AG10803 (cell line): ENCODE data around the gene TEP1.

ENCODE experiments used
- DNase-seq: peaks from one replicate; pipeline ENCODE4 v3.0.0; 2010; ENCODE audit warnings: low read depth
- H3K4me3 ChIP-seq: 2 replicates; pipeline ENCODE4 v1.5.1; 2011; ENCODE audit warnings: mild to moderate bottlenecking, low read length, control low read depth
- TF ChIP-seq, protein P1 (sequence below): conservative IDR thresholded peaks from 2 replicates; pipeline ENCODE4 v1.5.1; 2011; ENCODE audit warnings: mild to moderate bottlenecking, low read length, control low read depth, inconsistent platforms

The TEP1 gene

GRCh38 chr14:20428802-20429201 lies 15.5 kb upstream of the TEP1 start:
- TF ChIP-seq, protein P1, sequence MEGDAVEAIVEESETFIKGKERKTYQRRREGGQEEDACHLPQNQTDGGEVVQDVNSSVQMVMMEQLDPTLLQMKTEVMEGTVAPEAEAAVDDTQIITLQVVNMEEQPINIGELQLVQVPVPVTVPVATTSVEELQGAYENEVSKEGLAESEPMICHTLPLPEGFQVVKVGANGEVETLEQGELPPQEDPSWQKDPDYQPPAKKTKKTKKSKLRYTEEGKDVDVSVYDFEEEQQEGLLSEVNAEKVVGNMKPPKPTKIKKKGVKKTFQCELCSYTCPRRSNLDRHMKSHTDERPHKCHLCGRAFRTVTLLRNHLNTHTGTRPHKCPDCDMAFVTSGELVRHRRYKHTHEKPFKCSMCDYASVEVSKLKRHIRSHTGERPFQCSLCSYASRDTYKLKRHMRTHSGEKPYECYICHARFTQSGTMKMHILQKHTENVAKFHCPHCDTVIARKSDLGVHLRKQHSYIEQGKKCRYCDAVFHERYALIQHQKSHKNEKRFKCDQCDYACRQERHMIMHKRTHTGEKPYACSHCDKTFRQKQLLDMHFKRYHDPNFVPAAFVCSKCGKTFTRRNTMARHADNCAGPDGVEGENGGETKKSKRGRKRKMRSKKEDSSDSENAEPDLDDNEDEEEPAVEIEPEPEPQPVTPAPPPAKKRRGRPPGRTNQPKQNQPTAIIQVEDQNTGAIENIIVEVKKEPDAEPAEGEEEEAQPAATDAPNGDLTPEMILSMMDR: no peak
- no peak overlapping the region for H3K4me3 ChIP-seq

GRCh38 chr14:20428010-20428365 lies 14.7 kb upstream of the TEP1 start:
- TF ChIP-seq, protein P1: no peak
- DNase-seq: no peak
- H3K4me3 ChIP-seq: no peak overlapping the region

More at GRCh38 chr14:20428802-20429201, 15.5 kb upstream of the TEP1 start:
- DNase-seq: no peak

DNA sequence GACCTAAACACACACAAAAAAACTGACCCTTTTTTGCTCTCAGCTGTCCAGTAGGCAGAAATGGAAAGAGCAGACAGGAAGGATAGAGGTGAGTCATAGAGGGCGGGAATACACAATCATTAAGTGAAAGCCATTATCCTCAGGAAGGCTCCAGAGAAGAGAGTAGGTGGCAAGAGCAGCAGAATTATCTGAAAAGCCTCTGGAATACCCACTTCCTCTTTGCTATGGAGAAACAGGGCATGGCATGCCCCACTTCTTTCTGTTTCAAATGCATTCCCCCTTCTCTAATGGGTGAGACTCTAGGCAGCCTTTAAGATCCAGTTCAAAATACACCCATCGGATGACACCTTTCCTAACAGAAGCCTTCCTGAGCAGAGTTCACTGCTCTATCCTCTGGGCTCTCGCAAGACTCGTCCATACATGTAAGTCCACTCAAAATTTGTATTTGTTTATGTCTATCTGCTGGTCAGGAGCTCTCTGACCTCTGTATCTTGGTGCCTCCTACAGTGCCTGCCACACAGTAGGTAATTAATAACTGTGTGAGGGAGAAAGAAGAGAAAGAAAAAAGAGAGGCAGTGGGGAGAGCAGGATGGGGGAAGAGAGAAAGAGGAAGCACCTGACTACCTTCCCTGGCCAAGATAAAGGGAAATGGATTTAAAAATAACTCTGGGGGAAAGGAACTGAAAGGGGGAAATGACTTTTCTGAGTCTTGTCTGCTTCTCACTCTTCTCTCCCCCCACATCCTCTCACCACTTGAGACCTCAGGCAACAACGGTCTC lies 14.1 kb upstream of the TEP1 start:
- DNase-seq: peak; percentile 37
- TF ChIP-seq, protein P1: no peak
- H3K4me3 ChIP-seq: no peak overlapping the region

GRCh38 chr14:20424851-20425250 lies 11.6 kb upstream of the TEP1 start:
- H3K4me3 ChIP-seq: no peak overlapping the region
- DNase-seq: no peak
- TF ChIP-seq, protein P1: no peak

DNA sequence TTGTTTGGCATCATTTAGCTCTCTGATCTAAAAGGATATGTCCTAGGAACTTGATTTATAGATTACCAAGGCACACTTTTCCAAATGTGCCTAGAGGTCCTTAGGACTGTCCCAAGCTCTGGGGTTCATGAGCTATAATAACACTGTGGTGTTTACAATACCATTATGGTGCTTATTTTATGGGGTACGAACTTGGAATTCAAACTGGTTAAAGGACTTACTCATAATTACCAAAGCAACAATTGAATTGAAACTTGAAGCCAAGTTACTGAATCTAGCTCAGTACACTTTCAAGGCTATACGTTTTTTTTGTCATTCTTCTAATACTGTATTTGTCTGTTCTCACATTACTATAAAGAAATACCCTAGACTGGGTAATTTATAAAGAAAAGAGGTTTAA lies 9.6 kb upstream of the TEP1 start:
- no peak for DNase-seq
- TF ChIP-seq, protein P1: no peak
- H3K4me3 ChIP-seq: no peak overlapping the region

- H3K4me3 ChIP-seq: no peak overlapping the region
- DNase-seq: no peak
- TF ChIP-seq, protein P1: no peak
These were observed 8.0 kb upstream of the TEP1 start for GRCh38 chr14:20421267-20421666.

DNA sequence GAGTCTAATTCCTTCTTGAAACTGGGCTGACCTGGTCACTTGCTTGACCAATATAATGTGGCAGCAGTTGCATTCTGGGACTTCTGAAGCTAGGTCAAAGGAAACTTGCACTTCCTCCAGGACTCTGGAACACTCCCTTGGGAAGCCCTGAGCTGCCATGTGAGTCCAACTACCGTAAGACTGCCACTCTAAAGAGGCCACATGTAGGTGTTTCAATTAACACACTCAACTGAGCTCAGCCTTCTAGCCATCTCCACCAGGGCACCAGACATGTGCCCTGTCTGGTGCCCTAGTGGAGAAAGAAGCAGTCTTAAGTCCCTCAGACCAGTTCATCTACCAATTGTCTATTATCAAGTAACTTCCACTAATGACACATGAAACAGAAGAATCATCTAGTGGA lies 6.1 kb upstream of the TEP1 start:
- H3K4me3 ChIP-seq: no peak overlapping the region
- TF ChIP-seq, protein P1: no peak
- DNase-seq: no peak
